ENCODE data around the gene EFHC1. TPM values are rescaled to one million over a fixed set of nuclear protein-coding genes. Genes with fewer than 3 reads are reported as not detected.

Gene EFHC1
- total and polyA plus RNA-seq, 2 experiments from 2014 or later = 24.3 to 28.0 TPM

DNA sequence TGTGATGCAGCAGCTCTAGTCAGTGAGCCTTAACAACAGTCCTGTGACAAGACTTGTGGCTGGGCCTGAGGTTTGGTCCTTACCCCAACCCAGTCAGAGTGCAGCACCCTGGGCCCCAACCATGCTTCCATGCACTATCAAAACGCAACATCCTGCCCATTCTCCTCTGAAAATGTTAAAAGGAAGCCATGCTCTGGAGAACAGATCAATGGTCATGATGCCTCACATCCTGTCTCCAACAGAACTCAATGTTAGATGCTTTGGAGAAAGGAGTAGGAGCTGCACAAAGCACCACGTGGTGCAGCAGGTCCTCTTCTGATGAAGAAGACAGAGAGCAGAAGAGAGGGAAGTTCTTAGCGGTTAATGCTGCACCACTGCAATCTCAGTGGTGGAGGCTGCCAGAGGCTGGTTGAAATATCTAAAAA is 114.8 kb downstream of the EFHC1 start:
- Histone ChIP-seq H3K4me2 (no peak overlapping the region), H3K9me2 (ENCODE audit: insufficient read depth) (peaks cover 2% of the 10 kb centered on the region; the same call in 1 of the 2 replicates), H3F3A (replicated peaks; ENCODE audit: low read depth) (no peaks in the 10 kb centered on the region), H3K27me3 (ENCODE audit: insufficient read depth) (no peaks in the 10 kb centered on the region), H3K36me3 (ENCODE audit: insufficient read depth) (no peaks in the 10 kb centered on the region), H3K4me1 (ENCODE audit: insufficient read depth) (peaks cover 14% of the 10 kb centered on the region), H3K4me3 (no peak overlapping the region), H3K79me2 (replicated peaks; ENCODE audit: insufficient read depth) (peaks cover 15% of the 10 kb centered on the region), H2AFZ (no peak overlapping the region), H4K20me1 (replicated peaks; ENCODE audit: insufficient read depth) (no peaks in the 10 kb centered on the region; the same call in 1 of the 2 replicates), H3K27ac (ENCODE audit: low read depth) (no peak overlapping the region)
- Mint-ChIP-seq H3K27ac (no peak overlapping the region), H3K9me3 (no peaks in the 10 kb centered on the region; the same call in 2 of the 3 replicates), H3K27me3 (ENCODE audit: insufficient read depth, low read depth, poor library complexity) (peaks cover 4% of the 10 kb centered on the region), H3K4me1 (peaks cover 32% of the 10 kb centered on the region), H3K36me3 (ENCODE audit: low read depth) (0 out of 3 replicates have a peak, but pooled peaks cover 4% of the 10 kb centered on the region), H3K4me3 (no peak overlapping the region)
- no peak for ATAC-seq
- TF ChIP-seq EZH2phosphoT487 (IDR thresholded peaks at IDR 0.05; ENCODE audit: unreplicated experiment) (no peak), ZNF331 (CRISPR knock-in tag; IDR thresholded peaks at IDR 0.05; ENCODE audit: low read depth) (no peak), ZNF114 (CRISPR knock-in tag; IDR thresholded peaks at IDR 0.05) (no peak), JUNB (IDR thresholded peaks at IDR 0.05; ENCODE audit: unreplicated experiment) (no peak), STAT1 (IDR thresholded peaks at IDR 0.05; ENCODE audit: unreplicated experiment) (no peak), EZH2 (IDR thresholded peaks at IDR 0.05; ENCODE audit: low read depth, unreplicated experiment) (no peak)
- TF ChIP-seq, protein P1, sequence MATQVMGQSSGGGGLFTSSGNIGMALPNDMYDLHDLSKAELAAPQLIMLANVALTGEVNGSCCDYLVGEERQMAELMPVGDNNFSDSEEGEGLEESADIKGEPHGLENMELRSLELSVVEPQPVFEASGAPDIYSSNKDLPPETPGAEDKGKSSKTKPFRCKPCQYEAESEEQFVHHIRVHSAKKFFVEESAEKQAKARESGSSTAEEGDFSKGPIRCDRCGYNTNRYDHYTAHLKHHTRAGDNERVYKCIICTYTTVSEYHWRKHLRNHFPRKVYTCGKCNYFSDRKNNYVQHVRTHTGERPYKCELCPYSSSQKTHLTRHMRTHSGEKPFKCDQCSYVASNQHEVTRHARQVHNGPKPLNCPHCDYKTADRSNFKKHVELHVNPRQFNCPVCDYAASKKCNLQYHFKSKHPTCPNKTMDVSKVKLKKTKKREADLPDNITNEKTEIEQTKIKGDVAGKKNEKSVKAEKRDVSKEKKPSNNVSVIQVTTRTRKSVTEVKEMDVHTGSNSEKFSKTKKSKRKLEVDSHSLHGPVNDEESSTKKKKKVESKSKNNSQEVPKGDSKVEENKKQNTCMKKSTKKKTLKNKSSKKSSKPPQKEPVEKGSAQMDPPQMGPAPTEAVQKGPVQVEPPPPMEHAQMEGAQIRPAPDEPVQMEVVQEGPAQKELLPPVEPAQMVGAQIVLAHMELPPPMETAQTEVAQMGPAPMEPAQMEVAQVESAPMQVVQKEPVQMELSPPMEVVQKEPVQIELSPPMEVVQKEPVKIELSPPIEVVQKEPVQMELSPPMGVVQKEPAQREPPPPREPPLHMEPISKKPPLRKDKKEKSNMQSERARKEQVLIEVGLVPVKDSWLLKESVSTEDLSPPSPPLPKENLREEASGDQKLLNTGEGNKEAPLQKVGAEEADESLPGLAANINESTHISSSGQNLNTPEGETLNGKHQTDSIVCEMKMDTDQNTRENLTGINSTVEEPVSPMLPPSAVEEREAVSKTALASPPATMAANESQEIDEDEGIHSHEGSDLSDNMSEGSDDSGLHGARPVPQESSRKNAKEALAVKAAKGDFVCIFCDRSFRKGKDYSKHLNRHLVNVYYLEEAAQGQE (IDR thresholded peaks at IDR 0.05; ENCODE audit: unreplicated experiment) = no peak
- TF ChIP-seq, protein P2, sequence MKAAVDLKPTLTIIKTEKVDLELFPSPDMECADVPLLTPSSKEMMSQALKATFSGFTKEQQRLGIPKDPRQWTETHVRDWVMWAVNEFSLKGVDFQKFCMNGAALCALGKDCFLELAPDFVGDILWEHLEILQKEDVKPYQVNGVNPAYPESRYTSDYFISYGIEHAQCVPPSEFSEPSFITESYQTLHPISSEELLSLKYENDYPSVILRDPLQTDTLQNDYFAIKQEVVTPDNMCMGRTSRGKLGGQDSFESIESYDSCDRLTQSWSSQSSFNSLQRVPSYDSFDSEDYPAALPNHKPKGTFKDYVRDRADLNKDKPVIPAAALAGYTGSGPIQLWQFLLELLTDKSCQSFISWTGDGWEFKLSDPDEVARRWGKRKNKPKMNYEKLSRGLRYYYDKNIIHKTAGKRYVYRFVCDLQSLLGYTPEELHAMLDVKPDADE (IDR thresholded peaks at IDR 0.05) = no peak
- TF ChIP-seq, protein P3, sequence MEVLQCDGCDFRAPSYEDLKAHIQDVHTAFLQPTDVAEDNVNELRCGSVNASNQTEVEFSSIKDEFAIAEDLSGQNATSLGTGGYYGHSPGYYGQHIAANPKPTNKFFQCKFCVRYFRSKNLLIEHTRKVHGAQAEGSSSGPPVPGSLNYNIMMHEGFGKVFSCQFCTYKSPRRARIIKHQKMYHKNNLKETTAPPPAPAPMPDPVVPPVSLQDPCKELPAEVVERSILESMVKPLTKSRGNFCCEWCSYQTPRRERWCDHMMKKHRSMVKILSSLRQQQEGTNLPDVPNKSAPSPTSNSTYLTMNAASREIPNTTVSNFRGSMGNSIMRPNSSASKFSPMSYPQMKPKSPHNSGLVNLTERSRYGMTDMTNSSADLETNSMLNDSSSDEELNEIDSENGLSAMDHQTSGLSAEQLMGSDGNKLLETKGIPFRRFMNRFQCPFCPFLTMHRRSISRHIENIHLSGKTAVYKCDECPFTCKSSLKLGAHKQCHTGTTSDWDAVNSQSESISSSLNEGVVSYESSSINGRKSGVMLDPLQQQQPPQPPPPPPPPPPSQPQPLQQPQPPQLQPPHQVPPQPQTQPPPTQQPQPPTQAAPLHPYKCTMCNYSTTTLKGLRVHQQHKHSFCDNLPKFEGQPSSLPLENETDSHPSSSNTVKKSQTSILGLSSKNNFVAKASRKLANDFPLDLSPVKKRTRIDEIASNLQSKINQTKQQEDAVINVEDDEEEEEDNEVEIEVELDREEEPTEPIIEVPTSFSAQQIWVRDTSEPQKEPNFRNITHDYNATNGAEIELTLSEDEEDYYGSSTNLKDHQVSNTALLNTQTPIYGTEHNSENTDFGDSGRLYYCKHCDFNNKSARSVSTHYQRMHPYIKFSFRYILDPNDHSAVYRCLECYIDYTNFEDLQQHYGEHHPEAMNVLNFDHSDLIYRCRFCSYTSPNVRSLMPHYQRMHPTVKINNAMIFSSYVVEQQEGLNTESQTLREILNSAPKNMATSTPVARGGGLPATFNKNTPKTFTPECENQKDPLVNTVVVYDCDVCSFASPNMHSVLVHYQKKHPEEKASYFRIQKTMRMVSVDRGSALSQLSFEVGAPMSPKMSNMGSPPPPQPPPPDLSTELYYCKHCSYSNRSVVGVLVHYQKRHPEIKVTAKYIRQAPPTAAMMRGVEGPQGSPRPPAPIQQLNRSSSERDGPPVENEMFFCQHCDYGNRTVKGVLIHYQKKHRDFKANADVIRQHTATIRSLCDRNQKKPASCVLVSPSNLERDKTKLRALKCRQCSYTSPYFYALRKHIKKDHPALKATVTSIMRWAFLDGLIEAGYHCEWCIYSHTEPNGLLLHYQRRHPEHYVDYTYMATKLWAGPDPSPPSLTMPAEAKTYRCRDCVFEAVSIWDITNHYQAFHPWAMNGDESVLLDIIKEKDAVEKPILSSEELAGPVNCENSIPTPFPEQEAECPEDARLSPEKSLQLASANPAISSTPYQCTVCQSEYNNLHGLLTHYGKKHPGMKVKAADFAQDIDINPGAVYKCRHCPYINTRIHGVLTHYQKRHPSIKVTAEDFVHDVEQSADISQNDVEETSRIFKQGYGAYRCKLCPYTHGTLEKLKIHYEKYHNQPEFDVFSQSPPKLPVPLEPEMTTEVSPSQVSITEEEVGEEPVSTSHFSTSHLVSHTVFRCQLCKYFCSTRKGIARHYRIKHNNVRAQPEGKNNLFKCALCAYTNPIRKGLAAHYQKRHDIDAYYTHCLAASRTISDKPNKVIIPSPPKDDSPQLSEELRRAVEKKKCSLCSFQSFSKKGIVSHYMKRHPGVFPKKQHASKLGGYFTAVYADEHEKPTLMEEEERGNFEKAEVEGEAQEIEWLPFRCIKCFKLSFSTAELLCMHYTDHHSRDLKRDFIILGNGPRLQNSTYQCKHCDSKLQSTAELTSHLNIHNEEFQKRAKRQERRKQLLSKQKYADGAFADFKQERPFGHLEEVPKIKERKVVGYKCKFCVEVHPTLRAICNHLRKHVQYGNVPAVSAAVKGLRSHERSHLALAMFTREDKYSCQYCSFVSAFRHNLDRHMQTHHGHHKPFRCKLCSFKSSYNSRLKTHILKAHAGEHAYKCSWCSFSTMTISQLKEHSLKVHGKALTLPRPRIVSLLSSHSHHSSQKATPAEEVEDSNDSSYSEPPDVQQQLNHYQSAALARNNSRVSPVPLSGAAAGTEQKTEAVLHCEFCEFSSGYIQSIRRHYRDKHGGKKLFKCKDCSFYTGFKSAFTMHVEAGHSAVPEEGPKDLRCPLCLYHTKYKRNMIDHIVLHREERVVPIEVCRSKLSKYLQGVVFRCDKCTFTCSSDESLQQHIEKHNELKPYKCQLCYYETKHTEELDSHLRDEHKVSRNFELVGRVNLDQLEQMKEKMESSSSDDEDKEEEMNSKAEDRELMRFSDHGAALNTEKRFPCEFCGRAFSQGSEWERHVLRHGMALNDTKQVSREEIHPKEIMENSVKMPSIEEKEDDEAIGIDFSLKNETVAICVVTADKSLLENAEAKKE (CRISPR knock-in tag; IDR thresholded peaks at IDR 0.05) = no peak
- DNase-seq (ENCODE audit: low spot score) = no peak

All from GM23338 (cell line).